ENCODE measurements around the gene SERPINB10.
A peak's percentile ranks its signal among the peaks of the same experiment; 100 is the strongest.
"Not testable (repeated sequence)": the region's sequence is repeated elsewhere in the genome, so short reads cannot be mapped to it uniquely, and the experiment has no call there.

The SERPINB10 gene

GRCh38 chr18:63922049-63922448, 14.3 kb downstream of the SERPINB10 start:
- no peak for DNase-seq (ENCODE audit: low read depth)
- no peak overlapping the region for H3K4me3 ChIP-seq (ENCODE audit: low read length)
- TF ChIP-seq CTCF (conservative IDR thresholded peaks at IDR 0.05; ENCODE audit: low read length) = no peak

GRCh38 chr18:63924551-63924950, 16.8 kb downstream of the SERPINB10 start:
- TF ChIP-seq CTCF (conservative IDR thresholded peaks at IDR 0.05; ENCODE audit: low read length) = no peak
- DNase-seq (ENCODE audit: low read depth) = peak; percentile 68
- no peak overlapping the region for H3K4me3 ChIP-seq (ENCODE audit: low read length)

GRCh38 chr18:63928331-63928730, 20.6 kb downstream of the SERPINB10 start:
- no peak for DNase-seq (ENCODE audit: low read depth)
- no peak overlapping the region for H3K4me3 ChIP-seq (ENCODE audit: low read length)
- no peak for TF ChIP-seq CTCF (conservative IDR thresholded peaks at IDR 0.05; ENCODE audit: low read length)

- not testable (repeated sequence) for H3K4me3 ChIP-seq (ENCODE audit: low read length); DNase-seq (ENCODE audit: low read depth)
Measured at GRCh38 chr18:63929369-63929768, 21.6 kb downstream of the SERPINB10 start.

GRCh38 chr18:63930773-63931354, 23.1 kb downstream of the SERPINB10 start:
- no peak for TF ChIP-seq CTCF (conservative IDR thresholded peaks at IDR 0.05; ENCODE audit: low read length)
- no peak for DNase-seq (ENCODE audit: low read depth)

GRCh38 chr18:63936156-63936931, 28.6 kb downstream of the SERPINB10 start:
- peak; percentile 72 for DNase-seq (ENCODE audit: low read depth)
- peak overlapping the region; percentile 77 for H3K4me3 ChIP-seq (ENCODE audit: low read length)
- TF ChIP-seq CTCF (conservative IDR thresholded peaks at IDR 0.05; ENCODE audit: low read length) = peak; percentile 67

More at GRCh38 chr18:63930773-63931354, 23.1 kb downstream of the SERPINB10 start:
- H3K4me3 ChIP-seq (ENCODE audit: low read length) = no peak overlapping the region

- TF ChIP-seq CTCF (conservative IDR thresholded peaks at IDR 0.05; ENCODE audit: low read length) = no peak
- DNase-seq (ENCODE audit: low read depth) = no peak
- H3K4me3 ChIP-seq (ENCODE audit: low read length) = peak overlapping the region; percentile 77
Measured at GRCh38 chr18:63936932-63937393, 29.2 kb downstream of the SERPINB10 start.

All from AG10803 (cell line).